IMR-90 (cell line): ENCODE data around the gene LRRC31. TPM values are rescaled to one million over a fixed set of nuclear protein-coding genes. Genes with fewer than 3 reads are reported as not detected.

Source experiments
- ATAC-seq: fragments of 200-7000 bp; cut with Tn5 transposase; 2 replicates; pipeline ENCODE4 v1.9.1; 2020; ENCODE audit warnings: low read depth, mild to moderate bottlenecking, moderate library complexity
- BruUV-seq: library from RNA; stranded (reverse); fragments of 400-500 nt; replicated peaks from 2 replicates; lab custom pipeline; 2021; lab: Mats Ljungman, UMichigan
- CTCF ChIA-PET: fragments of 300-600 bp; formaldehyde crosslinking; extraction: SDS; loops from one replicate; lab custom pipeline; 2021; ENCODE audit warnings: antibody characterized with exemption; lab: Yijun Ruan, JAX
- POLR2A ChIA-PET: fragments of 300-600 bp; sonication (Branson Sonifier 250); formaldehyde crosslinking; loops from one replicate; lab custom pipeline; 2022; ENCODE audit warnings: antibody characterized with exemption; ENCODE audit not compliant: unreplicated experiment; lab: Charles Lee
- DNase-seq: peaks from one replicate; pipeline ENCODE4 v3.0.0; 2013
- H2AFZ ChIP-seq: replicated peaks from 2 replicates; pipeline ENCODE3; 2013; ENCODE audit warnings: low read length, mild to moderate bottlenecking; ENCODE audit not compliant: poor library complexity
- H2AK5ac ChIP-seq: 2 replicates; pipeline ENCODE4 v1.6.1; 2013; ENCODE audit warnings: low read depth, low read length, inconsistent platforms
- H2AK9ac ChIP-seq: replicated peaks from 2 replicates; pipeline ENCODE3; 2013; ENCODE audit warnings: mild to moderate bottlenecking, low read depth, low read length, moderate library complexity; ENCODE audit not compliant: poor library complexity
- H2BK120ac ChIP-seq: 2 replicates; pipeline ENCODE4 v1.6.1; 2013; ENCODE audit warnings: low read depth, low read length, inconsistent platforms
- H2BK15ac ChIP-seq: 3 replicates; pipeline ENCODE4 v1.6.1; 2013; ENCODE audit warnings: low read depth, low read length, inconsistent platforms
- H2BK20ac ChIP-seq: 2 replicates; pipeline ENCODE4 v1.6.1; 2013; ENCODE audit warnings: low read depth, mild to moderate bottlenecking, inconsistent platforms, low read length, moderate library complexity
- H2BK5ac ChIP-seq: 2 replicates; pipeline ENCODE4 v1.6.1; 2013; ENCODE audit warnings: mild to moderate bottlenecking, low read depth, low read length, inconsistent platforms; ENCODE audit not compliant: poor library complexity, severe bottlenecking
- H3K14ac ChIP-seq: replicated peaks from 2 replicates; pipeline ENCODE4 v1.6.1; 2013; ENCODE audit warnings: low read depth, low read length, inconsistent platforms
- H3K18ac ChIP-seq: 2 replicates; pipeline ENCODE4 v1.6.1; 2013; ENCODE audit warnings: low read depth, low read length, control low read depth
- H3K23ac ChIP-seq: 2 replicates; pipeline ENCODE4 v1.6.1; 2013; ENCODE audit warnings: low read depth, low read length, inconsistent platforms
- H3K27ac ChIP-seq: 2 replicates; pipeline ENCODE4 v1.5.1; 2013; ENCODE audit warnings: mild to moderate bottlenecking, control low read depth, low read length; ENCODE audit not compliant: insufficient read depth
- H3K27me3 ChIP-seq: 2 replicates; pipeline ENCODE4 v1.6.1; 2013; ENCODE audit warnings: low read length; ENCODE audit not compliant: control insufficient read depth, insufficient read depth
- H3K36me3 ChIP-seq: 2 replicates; pipeline ENCODE4 v1.6.1; 2013; ENCODE audit warnings: low read length, mixed read lengths; ENCODE audit not compliant: control insufficient read depth, insufficient read depth
- H3K4ac ChIP-seq: 2 replicates; pipeline ENCODE4 v1.6.1; 2013; ENCODE audit warnings: low read depth, low read length, inconsistent platforms
- H3K4me1 ChIP-seq: 2 replicates; pipeline ENCODE4 v1.6.1; 2013; ENCODE audit warnings: low read length, mixed read lengths; ENCODE audit not compliant: control insufficient read depth, insufficient read depth
- H3K4me2 ChIP-seq: 2 replicates; pipeline ENCODE4 v1.6.1; 2013; ENCODE audit warnings: low read depth, mild to moderate bottlenecking, control low read depth, low read length, moderate library complexity
- H3K4me3 ChIP-seq: 2 replicates; pipeline ENCODE4 v1.5.1; 2013; ENCODE audit warnings: low read depth, mild to moderate bottlenecking, control low read depth, low read length, moderate library complexity; ENCODE audit not compliant: insufficient read depth
- H3K56ac ChIP-seq: 2 replicates; pipeline ENCODE4 v1.6.1; 2013; ENCODE audit warnings: low read length, inconsistent platforms; ENCODE audit not compliant: insufficient read depth; ENCODE audit errors: extremely low read depth
- H3K79me1 ChIP-seq, 2 experiments: 2 replicates each; pipeline ENCODE4 v1.6.1; 2013; ENCODE audit warnings: low read length in 2 of 2, inconsistent platforms in 1 of 2, low read depth in 1 of 2
- H3K9ac ChIP-seq: 2 replicates; pipeline ENCODE4 v1.6.1; 2013; ENCODE audit warnings: low read depth, low read length, control low read depth
- H3K9me1 ChIP-seq: 2 replicates; pipeline ENCODE4 v1.6.1; 2013; ENCODE audit warnings: low read length, inconsistent platforms; ENCODE audit not compliant: insufficient read depth
- H3K9me3 ChIP-seq: 2 replicates; pipeline ENCODE4 v1.6.1; 2013; ENCODE audit warnings: low read length; ENCODE audit not compliant: control insufficient read depth, insufficient read depth
- H4K20me1 ChIP-seq: 2 replicates; pipeline ENCODE4 v1.6.1; 2013; ENCODE audit warnings: low read length, inconsistent platforms; ENCODE audit not compliant: insufficient read depth
- H4K5ac ChIP-seq: 2 replicates; pipeline ENCODE4 v1.6.1; 2013; ENCODE audit warnings: mild to moderate bottlenecking, low read depth, low read length, control low read depth
- H4K8ac ChIP-seq, 2 experiments: 2 replicates each; pipeline ENCODE4 v1.6.1; 2013; ENCODE audit warnings: low read depth in 2 of 2, low read length in 2 of 2, control low read depth in 1 of 2, inconsistent platforms in 1 of 2
- H4K91ac ChIP-seq: 2 replicates; pipeline ENCODE4 v1.6.1; 2013; ENCODE audit warnings: low read depth, low read length, inconsistent platforms; ENCODE audit not compliant: insufficient read depth
- BHLHE40 ChIP-seq: fragments of 150-350 bp; IDR thresholded peaks from 2 replicates; pipeline ENCODE4 v1.6.1; 2016; ENCODE audit warnings: mild to moderate bottlenecking, low read depth, low read length
- CEBPB ChIP-seq: IDR thresholded peaks from 2 replicates; pipeline ENCODE4 v1.6.1; 2012; ENCODE audit warnings: low read depth, low read length, improper control_type of control experiment
- FOS ChIP-seq: fragments of 150-350 bp; IDR thresholded peaks from 2 replicates; pipeline ENCODE4 v1.6.1; 2016; ENCODE audit warnings: low read depth, low read length
- NFE2L2 ChIP-seq: fragments of 150-350 bp; IDR thresholded peaks from 2 replicates; pipeline ENCODE4 v1.6.1; 2016; ENCODE audit warnings: low read depth, mild to moderate bottlenecking, low read length
- WGBS, 2 experiments: methylation state at CpG; one replicate each; pipeline versions ENCODE4 v1.1.5 to v1.1.7; 2013; ENCODE audit warnings: missing lambda C conversion rate in 2 of 2; ENCODE audit not compliant: insufficient read length in 1 of 2; ENCODE audit errors: extremely low coverage in 2 of 2; 5-methylcytosine and 5-hydroxymethylcytosine counted together
- dilution Hi-C: fragments of 300-500 bp; cut with HindIII; formaldehyde crosslinking; loops from one replicate; pipeline ENCODE4 v1.14.3; 2018; ENCODE audit warnings: low sequenced_read_pairs; ENCODE audit not compliant: unreplicated experiment
- in situ Hi-C: fragments of 300-500 bp; cut with MboI; formaldehyde crosslinking; loops from 3 replicates; pipeline ENCODE4 v1.14.3; 2019; ENCODE audit warnings: low sequenced_read_pairs, inconsistent platforms, mixed read lengths
- intact Hi-C: fragments of 100-400 bp; cut with micrococcal nuclease; formaldehyde crosslinking; loops from 2 replicates; pipeline ENCODE4 v1.10.0; 2022
- polyA plus RNA-seq, 3 experiments: library from polyadenylated mRNA; depleted of rRNA; stranded (reverse); fragments of >200 nt; gene quantifications; 2 replicates each; pipeline ENCODE4 v1.2.3, GENCODE V29; 2012; ENCODE audit warnings: low replicate concordance in 1 of 3
- total RNA-seq: library from RNA; depleted of rRNA; stranded (reverse); fragments of >200 nt; gene quantifications from 2 replicates; pipeline ENCODE4 v1.2.3, GENCODE V29; 2012

Gene LRRC31
- total and polyA plus RNA-seq, 2 of the 4 experiments (the other 2 are of a cell fraction), result not detected

DNA sequence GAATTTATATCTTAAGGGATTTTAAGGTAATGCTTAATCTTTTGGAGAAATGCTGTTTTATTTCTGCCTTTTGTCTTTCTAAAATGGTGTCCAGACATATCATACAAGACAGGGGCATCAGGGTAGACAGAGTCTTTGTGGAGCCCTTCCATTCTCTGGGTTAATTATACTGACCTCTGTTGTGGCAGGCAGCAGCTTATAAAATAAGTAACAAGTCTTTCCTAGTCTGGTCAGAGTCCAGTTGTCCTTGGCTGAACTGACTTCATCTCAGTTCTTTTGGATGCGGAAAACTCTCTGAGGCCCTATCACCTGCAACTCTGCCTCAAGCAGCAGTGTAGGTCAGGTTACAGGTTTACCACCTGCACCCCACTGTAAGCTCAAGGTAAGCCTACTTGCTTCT, 77.4 kb downstream of the LRRC31 start:
- H3K14ac ChIP-seq, result no peak overlapping the region
- no peak overlapping the region for H4K8ac ChIP-seq
- intact Hi-C loops, result loop anchor here (5.0 kb wide), 1 partner anchor 200 kb away; no protein-coding TSS in a partner anchor
- no peak for DNase-seq
- H3K27ac ChIP-seq, result no peak overlapping the region
- ChIA-PET CTCF (no interaction called here), POLR2A (no interaction called here)
- H4K20me1 ChIP-seq, result no peaks in the 10 kb centered on the region
- no peak overlapping the region for H3K9ac ChIP-seq
- H2AK9ac ChIP-seq, result no peak overlapping the region
- H2AFZ ChIP-seq, result no peak overlapping the region
- in situ Hi-C loops, result no loop called here
- H3K4me2 ChIP-seq, result no peak overlapping the region
- no peak overlapping the region for H4K91ac ChIP-seq
- no peak overlapping the region for H3K18ac ChIP-seq
- H2AK5ac ChIP-seq, result no peak overlapping the region
- H4K5ac ChIP-seq, result no peak overlapping the region
- TF ChIP-seq NFE2L2 (no peak), CEBPB (no peak), BHLHE40 (no peak), FOS (no peak)
- H3K79me1 ChIP-seq, result no peaks in the 10 kb centered on the region
- no peaks in the 10 kb centered on the region for H3K9me3 ChIP-seq
- no peak overlapping the region for H2BK20ac ChIP-seq
- no peak overlapping the region for H3K4ac ChIP-seq
- no peak overlapping the region for H3K23ac ChIP-seq
- no peaks in the 10 kb centered on the region for H3K27me3 ChIP-seq
- H3K4me1 ChIP-seq, result peaks cover 4% of the 10 kb centered on the region
- ATAC-seq, result no peak
- no peak overlapping the region for H2BK120ac ChIP-seq
- BruUV-seq, result no TSS peak
- dilution Hi-C loops, result no loop called here
- H3K36me3 ChIP-seq, result peaks cover 5% of the 10 kb centered on the region
- no peak overlapping the region for H2BK15ac ChIP-seq
- H3K4me3 ChIP-seq, result no peak overlapping the region
- no peak overlapping the region for H3K56ac ChIP-seq
- H3K9me1 ChIP-seq, result 0 out of 2 replicates have a peak, but pooled peaks cover 4% of the 10 kb centered on the region
- WGBS, 2 experiments, result no CpG with 5 or more reads among the region's 1 CpG
- no peak overlapping the region for H2BK5ac ChIP-seq
